Muscle of arm (tissue), 12 donors: Measurements from ENCODE around the gene SLITRK5. TPM values are rescaled to one million over a fixed set of nuclear protein-coding genes. Genes with fewer than 3 reads are reported as not detected.

ENCODE experiments used
- DNase-seq: peaks from one replicate; pipeline ENCODE4 v3.0.0-alpha.2; 2013
- polyA plus RNA-seq, 12 donors: library from polyadenylated mRNA; unstranded; fragments of 120-200 nt; gene quantifications; one replicate each; pipeline ENCODE4 v1.2.1, GENCODE V29; 2013; ENCODE audit not compliant: insufficient read length in 12 of 12

SLITRK5 gene
- polyA plus RNA-seq, 12 donors: 3.4 to 5.5 (median 3.9) TPM; not detected in 1

DNA sequence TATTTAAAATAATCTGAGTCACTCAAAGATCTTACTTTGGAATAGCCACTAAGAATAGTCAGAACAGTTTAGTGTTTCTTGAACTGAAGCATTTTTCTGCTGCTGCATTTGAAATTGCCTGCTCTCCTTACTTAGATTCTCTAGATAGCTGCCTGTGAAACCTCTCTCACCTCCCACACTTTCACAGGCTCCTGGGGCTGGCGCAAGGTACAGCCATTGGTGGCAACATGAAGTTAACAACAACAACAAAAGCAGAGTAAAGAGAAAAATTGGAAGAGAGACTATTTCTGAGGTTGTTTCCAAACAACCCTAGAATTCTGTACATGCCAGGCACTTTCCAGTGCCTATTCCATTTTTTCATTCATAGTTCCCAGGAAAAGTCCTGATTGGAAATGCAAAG, 25.3 kb downstream of the SLITRK5 start:
- DNase-seq: no peak

DNA sequence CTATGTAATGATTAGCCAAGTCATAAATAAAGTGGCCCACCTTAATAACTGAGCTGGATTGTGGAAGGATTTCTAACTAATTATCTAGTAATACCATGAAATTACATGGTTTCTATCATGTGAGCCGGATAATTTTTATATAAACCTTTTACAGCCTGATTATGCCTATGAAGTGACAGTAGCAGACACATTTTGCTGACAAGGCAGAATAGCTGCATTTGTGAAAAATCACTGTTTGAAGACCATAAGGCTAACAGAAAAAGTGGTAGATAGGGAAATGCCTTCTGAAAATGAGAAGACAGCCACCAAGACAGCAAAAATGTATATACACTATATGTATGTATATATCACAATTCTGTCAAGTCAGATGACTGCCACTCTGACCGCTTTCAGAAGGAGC, 27.1 kb downstream of the SLITRK5 start:
- no peak for DNase-seq

DNA sequence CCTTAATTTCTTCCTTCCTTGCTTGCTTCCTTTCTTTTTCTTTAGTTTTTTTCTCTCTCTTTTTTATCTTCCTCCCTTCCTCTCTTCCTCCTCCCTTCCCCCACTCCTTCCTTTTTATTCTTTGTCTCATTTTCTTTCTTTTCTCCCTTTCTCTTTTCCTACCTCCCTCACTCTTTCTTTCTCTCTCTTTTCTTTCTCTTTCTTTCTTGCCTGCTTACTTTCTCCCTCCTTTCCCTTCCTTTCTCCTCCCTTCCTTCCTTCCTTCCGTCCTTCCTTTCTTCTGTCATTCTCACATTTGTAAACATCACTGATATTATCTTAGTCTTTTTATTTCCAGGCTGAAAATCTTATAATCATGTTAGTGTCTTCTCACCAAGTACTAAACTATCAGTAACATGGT, 38.8 kb downstream of the SLITRK5 start:
- DNase-seq: no peak

- DNase-seq: no peak
These were observed 40.8 kb downstream of the SLITRK5 start for GRCh38 chr13:87712012-87712411.
